ENCODE results near the gene POU6F2.

The POU6F2 gene

DNA sequence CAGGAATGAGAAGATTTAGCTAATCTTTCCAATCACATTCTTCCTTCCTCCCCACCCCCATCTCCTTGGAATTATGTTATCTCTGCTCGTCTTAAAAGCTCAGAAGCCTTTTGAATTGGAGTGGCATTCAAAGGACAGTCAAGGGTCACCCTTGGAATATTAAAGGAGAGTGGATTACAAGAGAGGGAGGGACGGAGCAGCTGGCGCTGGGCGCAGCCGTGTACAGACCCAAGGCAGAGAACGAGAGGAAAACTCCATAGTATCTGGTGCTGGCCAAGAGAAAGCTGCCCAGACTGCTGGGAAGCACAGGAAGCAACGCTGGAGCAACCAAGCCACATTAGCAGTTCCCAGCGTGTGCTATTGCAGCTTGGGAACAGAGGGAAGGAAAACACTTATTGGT is 95.7 kb downstream of the POU6F2 start:
- DNase-seq: no peak

DNA sequence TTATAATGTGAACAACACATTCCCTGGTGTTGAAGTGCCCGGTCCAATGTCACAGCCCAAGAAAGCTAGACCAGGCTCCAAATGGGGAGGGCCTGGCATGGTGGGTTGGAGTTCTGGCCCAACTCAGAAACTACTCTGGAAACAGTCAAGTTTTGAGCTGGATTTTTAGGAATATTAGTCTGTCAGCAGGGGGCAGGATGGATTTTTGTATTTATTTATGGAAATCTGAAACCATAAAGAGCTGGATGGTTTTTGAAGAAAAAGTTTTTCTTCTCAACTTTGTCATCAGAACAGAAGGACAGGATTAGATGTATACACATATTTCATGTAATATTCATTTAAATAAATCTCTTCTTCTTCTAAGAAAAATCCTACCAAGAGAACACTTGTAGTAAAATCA is 97.5 kb downstream of the POU6F2 start:
- no peak for DNase-seq

DNA sequence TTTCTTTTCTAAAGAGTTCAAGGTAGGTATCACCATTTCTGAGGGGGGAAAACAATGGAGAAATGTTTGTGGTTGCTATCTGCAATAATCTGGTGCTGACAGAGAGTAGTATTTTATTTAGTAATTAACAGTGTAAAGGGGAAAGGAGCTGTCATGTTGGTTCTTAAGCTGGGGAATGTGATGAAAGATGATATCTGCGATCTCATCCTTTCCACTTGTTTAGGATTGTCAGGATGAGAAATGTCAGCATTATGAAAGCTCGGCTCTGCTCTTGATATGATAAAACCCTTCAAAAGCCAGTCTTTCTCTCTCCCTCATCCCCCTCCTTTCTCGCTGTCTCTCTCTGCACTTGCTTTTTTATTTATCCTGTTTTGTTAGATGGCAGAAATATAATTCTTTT is 106.1 kb downstream of the POU6F2 start:
- DNase-seq: no peak

DNA sequence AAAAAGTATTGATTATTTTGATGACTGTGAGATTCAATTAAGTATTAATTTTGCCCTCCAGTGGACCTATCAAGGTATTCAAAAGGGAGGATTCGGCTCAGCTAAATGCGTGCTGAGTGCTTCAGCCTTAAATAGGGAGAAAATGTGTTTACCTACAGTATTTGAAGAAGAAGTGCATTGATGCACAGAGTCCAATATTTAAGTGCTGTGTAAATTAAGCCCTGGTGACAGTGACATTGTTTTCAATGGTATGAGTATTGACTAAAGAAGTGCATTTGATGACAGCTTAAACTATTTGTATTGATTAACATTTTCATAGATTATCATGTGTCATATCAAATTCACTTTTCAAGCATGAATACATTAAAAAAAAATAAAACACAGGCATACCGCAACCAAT is 106.6 kb downstream of the POU6F2 start:
- no peak for DNase-seq

DNA sequence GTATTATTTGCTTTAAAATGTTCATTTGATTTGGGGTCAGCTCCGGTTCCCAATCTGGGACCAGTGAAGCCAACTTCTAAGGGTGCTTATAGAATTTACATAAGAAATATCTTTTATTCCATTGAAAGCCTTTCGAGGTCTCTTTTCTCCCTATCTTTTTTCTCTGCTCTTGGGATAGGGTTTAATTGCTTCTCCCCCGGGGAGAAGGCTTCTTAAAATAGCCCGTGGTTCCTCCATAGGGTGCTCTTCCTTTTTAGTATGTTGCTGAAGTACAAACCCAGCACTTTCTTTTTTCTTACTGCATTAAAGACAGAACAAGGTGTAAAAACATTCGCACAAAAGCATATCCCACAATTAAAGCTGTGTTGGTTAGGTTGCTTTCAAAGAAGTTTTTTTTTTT is 107.5 kb downstream of the POU6F2 start:
- DNase-seq: no peak

DNA sequence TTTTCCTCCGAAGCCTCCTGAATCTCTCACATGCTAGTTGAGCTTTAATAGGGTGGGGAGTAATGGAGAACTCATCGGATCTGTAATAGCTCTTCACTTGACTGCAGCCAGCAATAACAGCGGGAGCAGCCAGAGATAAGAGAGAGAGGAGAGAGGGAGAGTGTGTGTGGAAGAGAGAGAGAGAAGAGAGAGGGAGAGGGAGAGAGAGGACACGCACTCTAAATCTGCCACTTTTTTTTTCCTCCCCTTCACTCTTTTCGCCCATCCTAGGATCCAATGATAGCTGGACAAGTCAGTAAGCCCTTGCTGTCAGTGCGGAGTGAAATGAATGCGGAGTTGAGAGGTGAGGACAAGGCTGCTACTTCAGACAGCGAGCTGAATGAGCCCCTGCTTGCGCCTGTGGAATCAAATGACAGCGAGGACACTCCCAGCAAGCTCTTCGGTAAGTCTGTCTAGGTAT is 107.9 kb downstream of the POU6F2 start:
- no peak for DNase-seq

DNA sequence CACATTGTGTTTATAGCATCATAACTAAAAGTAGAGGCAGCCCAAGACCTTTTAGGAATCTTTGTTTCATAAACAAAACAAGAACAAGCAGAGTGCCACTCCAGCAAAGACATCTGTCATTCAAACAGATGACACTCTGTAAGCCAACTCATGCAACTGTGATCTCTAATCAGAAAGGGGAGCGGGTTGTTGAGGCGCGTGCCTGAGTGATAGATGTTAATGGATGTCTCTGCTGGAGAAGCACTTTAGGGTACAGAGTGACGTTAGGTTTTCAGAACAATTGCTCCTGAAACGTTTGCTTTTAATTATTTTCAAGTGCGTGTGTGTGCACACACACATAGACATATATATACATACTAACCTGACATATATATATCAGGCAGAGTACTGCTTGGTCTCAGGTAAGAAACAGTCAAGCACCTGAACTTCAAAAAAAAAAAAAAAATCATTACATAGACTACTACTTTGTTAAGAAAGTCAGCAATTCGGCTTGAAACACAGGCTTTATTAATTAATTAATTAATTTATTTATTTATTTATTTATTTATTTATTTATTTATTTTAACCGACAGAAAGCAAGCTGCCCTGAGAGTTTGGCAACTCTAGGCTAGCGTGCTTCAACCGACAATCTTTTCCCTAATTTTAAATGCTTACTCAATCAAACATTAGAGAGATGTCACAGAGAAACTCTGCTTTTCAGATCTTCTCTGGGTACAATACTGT is 109.1 kb downstream of the POU6F2 start:
- no peak for DNase-seq

DNA sequence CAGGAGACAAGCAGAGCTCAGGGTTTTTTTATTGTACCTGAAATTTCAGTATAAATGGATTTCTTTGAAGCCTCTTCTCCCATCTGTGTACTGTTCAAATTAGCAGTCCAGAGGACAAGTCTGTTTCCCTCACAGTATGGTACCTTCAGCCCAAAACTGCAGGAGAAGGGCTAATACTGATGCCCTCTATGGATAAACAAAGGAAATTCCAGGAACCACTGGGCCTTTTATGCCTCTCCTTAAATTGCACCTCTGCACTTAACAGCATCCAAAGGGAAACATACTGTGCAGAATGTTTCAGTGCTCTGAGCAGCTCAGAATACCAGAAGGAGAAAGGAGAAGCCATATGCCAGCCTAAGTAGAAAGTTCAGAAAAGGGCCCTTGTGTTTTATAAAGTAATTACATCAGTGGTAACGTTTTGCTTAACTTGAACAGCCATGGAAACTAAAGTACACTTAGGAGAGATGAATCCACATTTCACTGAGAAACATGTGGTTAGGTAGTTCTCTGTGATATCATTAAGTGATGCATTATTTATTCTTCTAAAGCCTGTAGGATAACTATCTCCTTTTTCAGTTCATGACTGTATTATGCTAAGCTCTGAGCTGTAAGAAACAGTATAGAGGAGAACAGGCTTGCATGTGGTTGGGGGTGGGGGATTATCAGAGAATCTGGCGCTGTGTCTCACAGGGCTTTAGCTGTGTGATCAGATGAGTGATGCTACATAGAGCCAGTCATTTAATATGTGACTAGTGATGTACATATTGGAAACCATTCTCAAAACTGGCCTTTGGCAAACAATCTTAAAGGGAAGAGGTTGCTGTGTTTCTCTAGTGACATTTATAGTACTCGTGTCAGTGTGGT is 111.3 kb downstream of the POU6F2 start:
- no peak for DNase-seq

DNA sequence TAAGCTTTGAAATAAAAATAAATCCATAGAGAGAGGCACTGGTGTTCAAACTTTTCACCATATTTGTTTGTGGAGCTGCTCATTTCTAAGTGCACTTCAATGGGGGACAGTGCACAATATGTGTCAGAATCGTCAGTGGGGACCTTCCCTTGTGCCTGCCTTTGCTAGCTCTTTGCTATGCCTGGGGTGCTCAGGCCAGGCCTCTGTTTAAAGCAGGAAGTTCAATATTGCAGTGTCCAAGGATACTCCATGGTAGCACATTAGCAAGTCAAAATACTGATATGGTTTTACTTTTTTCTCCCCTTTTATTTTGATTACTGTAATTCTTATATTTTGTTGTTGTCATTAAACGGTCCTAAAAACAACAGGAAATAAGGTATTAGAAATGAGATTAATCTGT is 113.4 kb downstream of the POU6F2 start:
- DNase-seq: no peak

DNA sequence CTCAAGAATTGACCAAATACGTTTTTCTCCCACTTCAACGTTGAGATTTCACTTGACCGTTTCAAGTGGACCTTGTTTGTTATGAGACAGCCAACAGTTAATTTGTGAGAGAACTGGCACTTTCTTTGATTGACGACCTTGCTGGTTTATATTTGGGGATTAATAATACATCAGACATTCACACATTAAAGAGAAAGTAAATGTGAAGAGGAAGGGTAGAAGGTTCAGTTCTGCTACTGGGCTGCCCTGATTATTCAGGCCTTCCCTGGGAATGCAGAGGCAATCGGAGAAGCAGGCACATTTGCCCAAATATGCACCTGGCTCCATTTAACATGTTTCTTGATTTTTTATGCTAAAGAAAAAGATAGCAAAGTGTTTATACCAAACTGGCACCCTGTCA is 114.1 kb downstream of the POU6F2 start:
- DNase-seq: no peak

DNA sequence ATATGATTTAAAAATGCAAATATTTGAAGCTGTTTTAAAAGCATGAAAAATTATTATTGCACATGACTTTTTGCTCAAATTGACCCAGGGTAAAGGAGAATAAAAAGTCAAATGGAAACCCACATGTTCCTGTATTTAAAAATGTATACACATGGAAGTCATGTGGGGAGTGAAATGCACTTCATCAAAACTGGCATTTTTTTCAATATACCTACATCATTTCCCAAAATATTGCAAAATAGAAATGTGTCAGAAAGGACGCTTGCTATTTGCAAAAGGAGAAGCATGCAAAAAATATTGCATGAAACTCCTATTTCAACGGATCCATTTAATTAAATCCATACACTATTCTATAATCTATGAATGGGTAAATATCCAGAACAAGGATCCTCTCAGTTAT is 117.0 kb downstream of the POU6F2 start:
- DNase-seq: no peak

DNA sequence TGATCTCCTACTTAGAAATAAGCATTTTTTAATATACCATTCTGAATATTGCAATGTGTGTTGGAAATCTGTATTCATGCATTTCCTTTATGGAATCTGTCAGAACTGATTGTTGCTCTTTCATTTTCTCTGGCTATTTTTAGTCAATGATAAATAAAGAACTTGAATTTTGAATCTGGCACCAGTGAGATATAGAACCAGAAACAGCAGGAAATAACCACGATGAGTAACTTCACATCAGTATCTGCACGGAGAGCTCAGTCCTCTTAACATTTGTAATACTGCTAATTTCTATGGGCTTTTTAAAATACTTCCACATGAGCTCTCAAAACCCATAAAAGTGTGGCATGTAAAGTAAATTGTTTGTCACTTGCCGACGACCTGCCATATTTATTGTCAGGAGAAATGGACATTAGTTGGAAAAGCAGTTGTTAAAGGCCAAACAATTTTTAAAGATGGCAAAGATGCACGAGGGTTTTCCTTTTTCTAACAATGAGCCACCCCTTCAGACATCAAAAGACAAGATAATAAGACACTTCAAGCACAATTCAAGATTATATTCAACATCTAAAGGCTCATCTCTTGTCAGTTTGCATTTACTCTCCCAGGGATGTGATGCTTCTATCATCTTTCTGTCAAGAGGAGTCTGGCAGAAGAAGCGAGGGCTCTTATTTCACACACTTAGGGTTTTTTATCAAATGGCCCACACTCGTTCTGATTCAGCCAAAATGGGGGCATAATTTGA is 118.3 kb downstream of the POU6F2 start:
- no peak for DNase-seq

DNA sequence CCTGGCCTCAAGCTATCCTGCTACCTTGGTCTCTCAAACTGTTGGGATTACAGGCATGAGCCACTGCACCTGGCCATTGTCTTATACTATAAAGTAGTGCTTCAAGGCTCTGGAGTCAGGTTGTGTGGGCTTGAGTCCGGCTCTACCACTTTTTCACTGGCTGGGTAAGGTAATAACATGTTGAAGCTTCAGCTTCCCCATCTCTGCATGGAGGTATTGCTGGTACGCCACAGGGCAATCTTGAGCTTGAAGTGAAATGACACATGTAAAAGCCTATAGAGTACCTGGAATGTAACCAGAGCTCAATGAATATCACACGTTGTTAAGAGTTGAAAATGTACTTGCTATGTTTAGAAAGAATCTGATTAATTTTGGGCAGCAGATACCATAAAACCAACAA is 120.8 kb downstream of the POU6F2 start:
- no peak for DNase-seq

DNA sequence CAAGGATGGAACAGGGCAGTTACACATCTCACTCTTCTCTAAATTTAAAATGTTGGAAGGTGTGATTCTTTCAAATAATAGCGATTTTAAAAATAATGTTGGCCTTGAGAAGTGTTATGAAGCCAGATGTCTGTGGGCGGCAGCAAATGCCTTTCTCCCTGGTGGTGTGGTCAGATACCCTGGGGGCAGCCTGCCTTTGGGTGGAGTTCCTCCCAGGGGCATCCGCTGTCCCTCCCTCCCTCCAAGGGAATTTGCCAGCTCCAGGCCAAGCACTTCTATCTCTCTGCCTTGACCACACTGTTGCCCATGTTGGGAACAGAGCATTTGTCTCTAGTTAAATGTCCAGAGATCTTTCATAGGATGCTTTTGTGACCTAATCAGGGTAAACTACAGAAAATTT is 121.4 kb downstream of the POU6F2 start:
- no peak for DNase-seq

DNA sequence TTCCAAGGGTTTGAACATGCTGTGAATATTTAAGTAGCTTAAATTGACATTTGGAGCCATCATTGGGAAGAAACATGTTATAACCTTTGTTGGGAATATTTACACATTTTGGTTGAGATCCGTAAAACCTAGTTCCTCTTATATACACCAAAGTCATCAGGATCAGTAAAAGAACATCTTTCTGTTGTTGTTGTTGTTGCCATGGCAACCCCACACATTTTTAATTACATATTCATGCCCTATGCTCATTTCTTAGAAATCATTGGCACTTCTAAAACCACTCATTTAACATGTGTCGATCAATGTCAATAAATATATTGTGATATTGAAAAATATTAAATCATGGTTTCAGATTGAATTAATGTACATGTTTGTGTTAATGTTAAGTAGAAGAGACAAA is 122.6 kb downstream of the POU6F2 start:
- DNase-seq: no peak

DNA sequence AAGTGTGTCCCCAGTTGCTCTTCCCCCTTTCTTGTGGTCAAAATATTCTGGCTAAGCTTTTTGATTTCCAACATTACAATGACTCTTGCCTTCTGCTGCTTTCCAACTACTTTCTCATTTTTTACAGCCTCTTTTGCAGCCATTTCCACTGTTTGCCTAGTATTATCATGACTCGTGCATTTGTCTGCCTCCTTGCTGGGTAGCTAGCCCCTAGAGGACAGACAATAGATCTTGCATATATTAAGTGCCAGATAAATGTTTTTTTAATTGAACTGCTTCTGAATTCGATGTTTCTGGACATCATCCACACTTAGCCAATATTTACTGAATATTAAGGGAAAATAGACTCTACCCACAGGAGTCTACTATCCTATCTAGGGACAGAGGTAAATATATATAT is 124.5 kb downstream of the POU6F2 start:
- no peak for DNase-seq

DNA sequence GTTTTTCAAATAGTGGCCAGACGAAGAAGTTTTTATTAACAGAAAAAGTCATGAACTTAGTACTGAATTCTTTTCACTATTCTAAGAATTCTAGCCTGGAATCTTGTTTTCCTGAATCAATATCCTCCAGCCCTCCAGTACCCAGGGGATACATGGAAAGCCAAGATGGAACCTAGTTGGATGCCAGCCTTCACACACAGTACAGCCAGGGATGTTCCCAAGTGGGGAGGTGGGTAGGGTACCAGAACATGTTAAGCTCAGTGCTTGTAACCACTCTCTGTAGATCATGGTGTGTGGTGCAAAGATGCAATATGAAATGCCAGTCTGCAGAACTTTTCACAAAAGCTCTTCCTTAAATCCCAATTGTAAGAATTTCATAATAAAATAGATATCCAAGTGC is 128.0 kb downstream of the POU6F2 start:
- DNase-seq: no peak

DNA sequence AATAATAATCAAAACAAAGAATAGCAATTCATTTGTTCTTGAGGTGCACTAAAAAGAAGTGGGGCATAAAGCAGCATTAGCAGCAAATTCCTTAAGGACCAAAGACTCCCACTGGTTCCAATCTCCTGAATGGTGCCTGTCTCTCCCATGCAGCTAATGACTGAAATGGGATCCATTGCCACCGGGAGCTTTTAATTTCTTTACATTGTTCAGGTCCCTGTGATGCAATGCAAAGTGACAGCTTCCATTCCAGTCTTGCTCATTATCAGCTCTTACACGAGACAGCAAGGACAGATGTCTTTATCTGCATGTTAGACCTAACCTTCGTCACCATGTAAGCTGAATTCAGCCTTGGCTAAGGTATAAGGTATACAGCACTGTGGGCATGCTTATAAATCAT is 148.1 kb downstream of the POU6F2 start:
- no peak for DNase-seq

DNA sequence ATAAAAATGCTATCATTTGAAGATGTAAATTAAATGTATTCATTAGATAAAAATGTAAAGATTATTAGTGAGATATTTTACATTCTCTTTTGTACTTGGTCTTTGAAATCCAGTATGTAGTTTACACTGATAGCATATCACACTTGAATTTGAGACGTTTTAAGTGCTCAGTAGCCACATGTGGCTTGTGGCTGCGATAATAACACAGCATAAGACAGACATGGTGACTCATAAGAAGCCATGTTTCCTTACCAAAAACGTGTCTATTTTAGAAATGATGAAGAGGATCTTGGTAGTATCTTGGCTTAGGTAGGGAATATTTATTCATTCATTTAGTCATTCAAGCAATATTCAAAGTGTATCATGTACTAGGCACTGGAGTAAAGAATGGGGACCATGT is 149.3 kb downstream of the POU6F2 start:
- no peak for DNase-seq

DNA sequence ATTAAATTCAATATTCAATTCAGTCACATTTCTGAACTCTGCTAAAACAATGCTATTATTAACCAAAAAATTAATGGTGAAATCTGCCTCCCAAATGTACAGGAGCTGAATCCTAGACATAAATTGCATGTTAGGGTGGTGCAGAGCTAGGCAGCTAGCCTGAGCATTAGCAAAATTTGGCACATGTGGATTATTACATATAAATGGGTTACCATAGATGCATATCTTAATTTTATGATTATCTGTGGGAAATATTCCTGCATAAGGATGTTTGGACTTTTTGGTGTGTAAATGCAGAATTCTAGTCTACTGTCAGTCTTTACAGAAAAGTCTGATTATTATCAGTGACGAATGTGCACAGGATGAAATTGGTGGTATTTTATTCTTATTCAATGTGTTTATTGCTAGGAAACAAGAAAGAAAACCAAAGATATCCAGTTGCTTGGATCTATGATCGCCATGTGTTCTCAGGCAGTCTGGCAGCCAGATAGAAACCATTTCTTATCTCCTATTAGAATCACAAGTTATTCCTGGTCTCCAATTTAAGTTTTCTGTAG is 150.7 kb downstream of the POU6F2 start:
- no peak for DNase-seq

DNA sequence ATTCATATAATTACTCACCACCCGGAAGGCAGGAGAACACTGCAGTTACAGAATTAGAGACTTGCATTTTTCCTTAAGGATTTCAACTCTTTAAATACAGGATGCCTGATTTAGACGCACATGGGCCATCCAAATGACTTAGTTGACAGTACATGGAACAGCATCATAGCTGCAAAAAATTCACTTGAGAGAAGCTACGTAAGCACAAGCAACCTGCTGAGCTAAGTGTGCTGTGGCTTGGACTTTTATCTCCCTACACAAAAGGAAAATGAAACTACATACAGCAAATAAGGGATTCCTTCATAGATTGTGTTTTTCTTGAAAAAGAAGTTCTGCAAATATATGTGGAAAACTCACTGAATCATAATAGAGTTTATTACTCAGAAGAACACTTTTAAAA is 152.6 kb downstream of the POU6F2 start:
- DNase-seq: no peak

DNA sequence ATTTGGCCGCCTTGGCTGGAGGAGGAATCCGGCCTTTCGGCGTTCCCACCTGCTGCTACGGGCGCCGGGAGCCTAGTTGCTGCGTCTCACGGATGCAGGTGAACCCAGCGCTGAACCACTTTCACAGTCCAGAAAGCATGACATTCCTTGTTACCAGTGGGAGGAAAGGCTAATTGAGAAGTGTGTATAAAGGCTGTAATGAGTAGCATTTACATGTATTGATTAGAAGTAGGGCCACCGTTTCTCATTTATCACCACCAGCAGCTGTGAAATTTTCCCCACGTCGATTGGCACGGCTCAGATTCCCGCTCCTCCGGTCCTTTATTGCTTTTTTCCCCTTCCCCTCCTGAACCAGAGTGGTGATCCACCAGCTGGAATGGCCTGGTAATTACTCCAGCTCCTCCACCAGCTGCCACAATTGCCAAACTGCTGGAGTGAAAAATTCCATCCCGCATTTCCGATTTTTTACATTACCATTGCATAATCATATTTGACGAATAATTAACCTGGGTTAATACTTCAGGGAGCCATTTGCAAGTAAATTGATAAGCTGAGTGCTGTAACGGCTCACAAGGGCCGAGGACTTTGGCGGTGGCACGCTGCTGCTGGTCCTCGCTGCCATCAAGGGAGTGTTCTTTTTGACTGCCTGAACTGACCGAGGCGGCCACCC is 153.3 kb downstream of the POU6F2 start:
- no peak for DNase-seq

DNA sequence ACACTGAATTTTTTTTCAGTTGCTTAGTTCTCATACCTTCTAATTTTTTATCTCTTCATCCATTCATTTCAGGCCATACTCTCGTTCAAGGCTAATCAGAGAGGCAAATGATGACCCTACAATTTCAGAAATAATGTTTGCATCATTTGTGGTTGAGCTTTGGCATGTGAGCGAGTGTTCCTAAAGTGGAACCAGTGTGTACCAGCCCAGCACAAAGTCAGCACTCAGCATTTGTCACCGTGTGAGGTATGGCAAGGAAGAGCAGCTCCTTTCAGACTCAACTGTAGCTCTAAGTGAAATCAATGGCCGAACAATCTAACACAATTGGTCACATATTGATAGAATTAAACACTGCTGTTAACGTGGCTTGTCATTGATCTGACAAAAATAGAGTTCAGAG is 154.6 kb downstream of the POU6F2 start:
- DNase-seq: no peak

Data from SW 1271 (cell line).